ENCODE measurements around the gene TRIM23.
"Not testable (repeated sequence)": the region's sequence is repeated elsewhere in the genome, so short reads cannot be mapped to it uniquely, and the experiment has no call there.

TRIM23 gene

GRCh38 chr5:65624025-65624570, at the start of gene TRIM23:
TRIM23 (minus strand) TSS chr5:65624333; CDS start chr5:65624274, 59 bp downstream.
- DNase-seq (ENCODE audit: low read depth in 2 of 2): peak; percentile 87 to 89

- no peak for DNase-seq (ENCODE audit: low read depth in 2 of 2)
These were observed 48.7 kb upstream of the TRIM23 start for GRCh38 chr5:65672796-65673195.

GRCh38 chr5:65668696-65669095, 44.6 kb upstream of the TRIM23 start:
- no peak for DNase-seq (ENCODE audit: low read depth in 2 of 2)

- DNase-seq (ENCODE audit: low read depth in 2 of 2): no peak
These were observed 39.8 kb upstream of the TRIM23 start for GRCh38 chr5:65663804-65664521.

GRCh38 chr5:65654713-65655112, 30.6 kb upstream of the TRIM23 start:
- no peak for DNase-seq (ENCODE audit: low read depth in 2 of 2)

- no peak for DNase-seq (ENCODE audit: low read depth in 2 of 2)
These were observed 27.0 kb upstream of the TRIM23 start for GRCh38 chr5:65651144-65651543.

GRCh38 chr5:65647941-65648340, 23.8 kb upstream of the TRIM23 start:
- no peak for DNase-seq (ENCODE audit: low read depth in 2 of 2)

- DNase-seq (ENCODE audit: low read depth in 2 of 2): no peak
These were observed 22.8 kb upstream of the TRIM23 start for GRCh38 chr5:65646938-65647337.

- DNase-seq (ENCODE audit: low read depth in 2 of 2): no peak
These were observed 16.1 kb upstream of the TRIM23 start for GRCh38 chr5:65640240-65640639.

GRCh38 chr5:65630981-65631380, 6.8 kb upstream of the TRIM23 start:
- no peak for DNase-seq (ENCODE audit: low read depth in 2 of 2)

- DNase-seq (ENCODE audit: low read depth in 2 of 2): no peak
These were observed 1.6 kb upstream of the TRIM23 start for GRCh38 chr5:65625743-65626142.

- DNase-seq (ENCODE audit: low read depth in 2 of 2): peak; percentile 72 to 78
These were observed 730 bp upstream of the TRIM23 start, which contains the start of the genes SHLD3 and TRAPPC13 for GRCh38 chr5:65624571-65625555. SHLD3 (plus strand) TSS chr5:65625027; CDS start chr5:65629588, 4,561 bp downstream. TRAPPC13 (plus strand) TSS chr5:65625027; CDS start chr5:65625061, 34 bp downstream.

- DNase-seq (ENCODE audit: low read depth in 2 of 2): no peak
These were observed 651 bp downstream of the TRIM23 start for GRCh38 chr5:65623482-65623881.

GRCh38 chr5:65621961-65622360, 2.2 kb downstream of the TRIM23 start:
- not testable (repeated sequence) for DNase-seq (ENCODE audit: low read depth in 2 of 2)

GRCh38 chr5:65620021-65620420, 4.1 kb downstream of the TRIM23 start:
- DNase-seq (ENCODE audit: low read depth in 2 of 2): no peak

GRCh38 chr5:65612298-65612907, 11.7 kb downstream of the TRIM23 start:
- no peak for DNase-seq (ENCODE audit: low read depth in 2 of 2)

- DNase-seq (ENCODE audit: low read depth in 2 of 2): no peak
These were observed 12.6 kb downstream of the TRIM23 start for GRCh38 chr5:65611524-65611923.

GRCh38 chr5:65601761-65602160, 22.4 kb downstream of the TRIM23 start:
- not testable (repeated sequence) for DNase-seq (ENCODE audit: low read depth in 2 of 2)

GRCh38 chr5:65588694-65589093, 35.4 kb downstream of the TRIM23 start:
- no peak for DNase-seq (ENCODE audit: low read depth in 2 of 2)

GRCh38 chr5:65577141-65577540, 47.0 kb downstream of the TRIM23 start:
- DNase-seq (ENCODE audit: low read depth in 2 of 2): no peak

- DNase-seq (ENCODE audit: low read depth in 2 of 2): no peak
These were observed 53.4 kb downstream of the TRIM23 start for GRCh38 chr5:65570598-65571226.
